OCI-LY3 (cell line): ENCODE results near the gene G6PD.

Source experiments
- H2AFZ ChIP-seq: fragments of 200-600, 300-600 bp; shearing (Covaris generic); 2 replicates; pipeline ENCODE4 v1.6.0; 2014; ENCODE audit warnings: antibody characterized with exemption, low read depth, low read length
- H3K27ac ChIP-seq: fragments of 200-600, 300-600 bp; sonication (generic); 2 replicates; pipeline ENCODE4 v1.5.1; 2014; ENCODE audit warnings: mild to moderate bottlenecking, low read length, moderate library complexity, mixed read lengths
- H3K27me3 ChIP-seq: fragments of 200-600, 300-600 bp; sonication (generic); 2 replicates; pipeline ENCODE4 v1.6.1; 2014; ENCODE audit warnings: low read depth, low read length, mixed read lengths
- H3K36me3 ChIP-seq: fragments of 200-600, 300-600 bp; sonication (generic); replicated peaks from 2 replicates; pipeline ENCODE3; 2014; ENCODE audit warnings: low read depth, low read length, mixed read lengths
- H3K4me1 ChIP-seq: fragments of 300-600, 200-600 bp; sonication (generic); 2 replicates; pipeline ENCODE4 v1.6.1; 2014; ENCODE audit warnings: low read length, mixed read lengths
- H3K4me2 ChIP-seq: fragments of 200-600, 300-600 bp; sonication (generic); 2 replicates; pipeline ENCODE4 v1.6.1; 2014; ENCODE audit warnings: low read length, mixed read lengths
- H3K4me3 ChIP-seq: fragments of 300-600, 200-600 bp; sonication (generic); 2 replicates; pipeline ENCODE4 v1.5.1; 2014; ENCODE audit warnings: antibody characterized with exemption, mild to moderate bottlenecking, low read length, moderate library complexity
- H3K79me2 ChIP-seq: fragments of 300-600, 200-600 bp; shearing (Covaris generic); 2 replicates; pipeline ENCODE4 v1.6.1; 2014; ENCODE audit warnings: mild to moderate bottlenecking, low read length, mixed read lengths
- H3K9ac ChIP-seq: fragments of 300-600, 200-600 bp; shearing (Covaris generic); 2 replicates; pipeline ENCODE4 v1.6.0; 2014; ENCODE audit warnings: mild to moderate bottlenecking, low read length, moderate library complexity
- H3K9me3 ChIP-seq: fragments of 200-600, 300-600 bp; shearing (Covaris generic); 2 replicates; pipeline ENCODE4 v1.6.1; 2014; ENCODE audit warnings: low read length, mixed read lengths; ENCODE audit not compliant: insufficient read depth
- H4K20me1 ChIP-seq: fragments of 200-600, 300-600 bp; sonication (generic); 2 replicates; pipeline ENCODE4 v1.6.1; 2016; ENCODE audit warnings: low read length, mixed read lengths; ENCODE audit not compliant: insufficient read depth
- CTCF ChIP-seq: fragments of 200-600, 300-600 bp; sonication (generic); IDR thresholded peaks from 2 replicates; pipeline ENCODE4 v1.5.1; 2014; ENCODE audit warnings: antibody characterized with exemption, low read length, low read depth
- EZH2phosphoT487 ChIP-seq: fragments of 200-600 bp; shearing (Covaris generic); IDR thresholded peaks from 2 replicates; pipeline ENCODE4 v1.6.1; 2018; ENCODE audit warnings: antibody characterized with exemption, mixed run types, low read depth

G6PD gene

GRCh38 chrX:154530286-154530685, 16.4 kb downstream of the G6PD start:
- no peaks in the 10 kb centered on the region for H3K79me2 ChIP-seq
- H3K4me3 ChIP-seq, result no peak overlapping the region
- no peaks in the 10 kb centered on the region for H3K27me3 ChIP-seq
- peaks cover 17% of the 10 kb centered on the region for H3K4me1 ChIP-seq
- H2AFZ ChIP-seq, result no peak overlapping the region
- no peaks in the 10 kb centered on the region for H4K20me1 ChIP-seq
- no peak overlapping the region for H3K27ac ChIP-seq
- H3K36me3 ChIP-seq, result peaks cover 5% of the 10 kb centered on the region
- no peaks in the 10 kb centered on the region for H3K9me3 ChIP-seq
- no peak overlapping the region for H3K4me2 ChIP-seq
- H3K9ac ChIP-seq, result no peak overlapping the region
- no peak for TF ChIP-seq EZH2phosphoT487
- TF ChIP-seq CTCF, result no peak

DNA sequence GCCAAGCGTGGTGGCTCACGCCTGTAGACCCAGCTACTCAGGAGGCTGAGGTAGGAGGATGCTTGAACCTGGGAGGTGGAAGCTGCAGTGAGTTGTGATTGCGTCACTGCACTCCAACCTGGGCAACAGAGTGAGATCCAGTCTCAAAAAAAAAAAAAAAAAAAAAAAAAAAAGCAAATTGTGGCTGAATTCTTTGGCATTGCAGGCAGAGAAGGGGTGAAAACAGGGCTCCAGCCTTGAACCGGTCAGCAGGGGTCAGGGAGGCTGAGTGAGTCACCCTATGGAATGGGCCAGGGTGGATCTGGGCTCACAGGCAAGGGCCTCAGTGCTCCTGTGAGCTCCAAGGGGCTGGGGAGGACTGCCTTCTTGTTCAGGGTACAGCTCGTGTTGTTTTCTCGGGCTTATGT, 17.4 kb downstream of the G6PD start:
- Histone ChIP-seq H4K20me1 (no peaks in the 10 kb centered on the region), H3K27ac (no peak overlapping the region), H3K9ac (no peak overlapping the region), H3K27me3 (no peaks in the 10 kb centered on the region), H3K4me3 (no peak overlapping the region), H3K9me3 (no peaks in the 10 kb centered on the region), H3K36me3 (peaks cover 5% of the 10 kb centered on the region), H3K4me1 (peaks cover 12% of the 10 kb centered on the region), H2AFZ (no peak overlapping the region), H3K4me2 (no peak overlapping the region), H3K79me2 (no peaks in the 10 kb centered on the region)
- TF ChIP-seq CTCF (no peak), EZH2phosphoT487 (no peak)

DNA sequence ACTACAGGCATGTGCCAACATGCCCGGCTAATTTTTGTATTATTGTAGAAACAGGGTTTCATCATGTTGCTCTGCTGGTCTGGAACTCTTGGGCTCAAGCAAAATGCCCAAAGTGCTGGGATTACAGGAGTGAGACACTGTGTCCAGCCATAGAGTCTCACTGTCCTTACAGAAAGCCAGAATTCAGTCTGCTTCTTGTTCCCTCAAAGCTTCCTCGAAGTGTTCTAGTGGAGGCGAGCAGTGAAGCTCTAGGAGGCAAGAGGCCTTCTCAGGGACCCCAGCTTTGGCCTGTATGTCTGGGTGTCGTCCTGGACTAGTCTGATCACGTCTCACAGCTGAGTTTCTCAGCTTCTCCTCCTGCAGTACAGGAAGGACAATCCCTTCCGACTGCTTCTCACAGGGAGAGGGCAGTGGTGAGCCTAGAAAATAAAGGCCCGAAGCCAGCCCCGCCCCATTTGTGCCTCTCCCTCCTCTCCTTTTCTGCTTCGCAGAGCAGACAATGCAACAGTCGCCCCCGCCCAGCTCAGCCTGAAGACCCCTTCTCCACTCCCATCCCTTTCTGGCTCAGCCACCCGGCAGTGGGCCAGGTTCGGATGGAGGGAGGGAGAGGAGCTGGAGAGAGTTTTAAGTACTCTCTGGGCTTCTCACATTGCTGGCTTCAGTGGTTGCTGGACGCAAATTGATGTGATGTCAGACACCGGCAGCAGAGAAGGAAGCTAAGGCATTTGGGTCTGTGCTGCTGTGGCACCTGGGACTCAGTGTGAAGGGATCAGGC, 19.6 kb downstream of the G6PD start:
- peak overlapping the region; percentile 99 for H3K4me2 ChIP-seq
- H3K36me3 ChIP-seq, result no peaks in the 10 kb centered on the region
- H3K27ac ChIP-seq, result peak overlapping the region; percentile 48
- H4K20me1 ChIP-seq, result no peaks in the 10 kb centered on the region
- H3K4me1 ChIP-seq, result peaks cover 11% of the 10 kb centered on the region
- H3K27me3 ChIP-seq, result no peaks in the 10 kb centered on the region
- no peaks in the 10 kb centered on the region for H3K9me3 ChIP-seq
- TF ChIP-seq CTCF, result peak; percentile 48
- TF ChIP-seq EZH2phosphoT487, result no peak
- H3K4me3 ChIP-seq, result peak overlapping the region; percentile 86
- peak overlapping the region; percentile 87 for H2AFZ ChIP-seq
- no peaks in the 10 kb centered on the region for H3K79me2 ChIP-seq
- peak overlapping the region; percentile 78 for H3K9ac ChIP-seq

- no peaks in the 10 kb centered on the region for H3K79me2 ChIP-seq
- no peak overlapping the region for H3K9ac ChIP-seq
- H3K4me2 ChIP-seq, result no peak overlapping the region
- no peak overlapping the region for H3K27ac ChIP-seq
- H3K4me1 ChIP-seq, result peaks cover 11% of the 10 kb centered on the region
- H3K27me3 ChIP-seq, result no peaks in the 10 kb centered on the region
- no peaks in the 10 kb centered on the region for H4K20me1 ChIP-seq
- no peak overlapping the region for H2AFZ ChIP-seq
- H3K9me3 ChIP-seq, result no peaks in the 10 kb centered on the region
- H3K36me3 ChIP-seq, result no peaks in the 10 kb centered on the region
- H3K4me3 ChIP-seq, result no peak overlapping the region
- TF ChIP-seq EZH2phosphoT487, result no peak
- TF ChIP-seq CTCF, result no peak
Observed at GRCh38 chrX:154525606-154526490, 20.8 kb downstream of the G6PD start.
